GM18907 (cell line): Measurements from ENCODE around the gene RALGDS.

Source experiments
- ATAC-seq: cut with Tn5 transposase; IDR thresholded peaks from one replicate; pipeline ENCODE4 v1.9.1; 2021; ENCODE audit warnings: mild to moderate bottlenecking, moderate library complexity; ENCODE audit not compliant: unreplicated experiment

Gene RALGDS

GRCh38 chr9:133151601-133152525 is 30.8 kb upstream of the RALGDS start:
- ATAC-seq = no peak

- no peak for ATAC-seq
Observed at GRCh38 chr9:133151041-133151440, 30.0 kb upstream of the RALGDS start.

- ATAC-seq = peak; percentile 64
Observed at GRCh38 chr9:133149130-133150015, 28.3 kb upstream of the RALGDS start.

GRCh38 chr9:133148199-133149129 is 27.4 kb upstream of the RALGDS start:
- ATAC-seq = peak; percentile 22

- peak; percentile 19 for ATAC-seq
Observed at GRCh38 chr9:133147412-133148198, 26.6 kb upstream of the RALGDS start.

- ATAC-seq = no peak
Observed at GRCh38 chr9:133146746-133147411, 25.8 kb upstream of the RALGDS start.

- no peak for ATAC-seq
Observed at GRCh38 chr9:133144904-133145851, 24.1 kb upstream of the RALGDS start.

- peak; percentile 48 for ATAC-seq
Observed at GRCh38 chr9:133144142-133144903, 23.3 kb upstream of the RALGDS start.

GRCh38 chr9:133143639-133144141 is 22.6 kb upstream of the RALGDS start:
- ATAC-seq = no peak

- ATAC-seq = no peak
Observed at GRCh38 chr9:133142684-133143622, 21.9 kb upstream of the RALGDS start.

GRCh38 chr9:133141833-133142595 is 21.0 kb upstream of the RALGDS start:
- ATAC-seq = no peak

- ATAC-seq = no peak
Observed at GRCh38 chr9:133140606-133141005, 19.6 kb upstream of the RALGDS start.

GRCh38 chr9:133140174-133140505 is 19.1 kb upstream of the RALGDS start:
- no peak for ATAC-seq

- ATAC-seq = no peak
Observed at GRCh38 chr9:133139246-133140173, 18.5 kb upstream of the RALGDS start.
